Cardiac muscle cell (in vitro differentiated cells and primary cell): ENCODE results near the gene SLC52A1. TPM values are rescaled to one million over a fixed set of nuclear protein-coding genes. Genes with fewer than 3 reads are reported as not detected.

Experiments
- DNase-seq, 2 donors: peaks; one replicate each; pipeline versions ENCODE4 v3.0.0 to v3.0.0-alpha.2; 2010 to 2017; ENCODE audit warnings: low read depth in 1 of 2, low spot score in 1 of 2
- H3K27ac ChIP-seq: fragments of 200-600 bp; sonication (generic); 2 replicates; pipeline ENCODE4 v1.5.1; 2016
- H3K27me3 ChIP-seq: fragments of 200-600 bp; sonication (generic); 2 replicates; pipeline ENCODE4 v1.6.0; 2016; ENCODE audit warnings: control low read depth
- H3K36me3 ChIP-seq: fragments of 200-600 bp; sonication (generic); 2 replicates; pipeline ENCODE4 v1.5.1; 2016; ENCODE audit warnings: control low read depth
- H3K4me1 ChIP-seq: fragments of 200-600 bp; sonication (generic); 2 replicates; pipeline ENCODE4 v1.8.1; 2017; ENCODE audit warnings: low read depth, mild to moderate bottlenecking, mixed run types
- H3K4me3 ChIP-seq: fragments of 200-600 bp; sonication (generic); 2 replicates; pipeline ENCODE4 v1.5.1; 2016; ENCODE audit warnings: mild to moderate bottlenecking
- H3K9me3 ChIP-seq: fragments of 200-600 bp; sonication (generic); 2 replicates; pipeline ENCODE4 v1.5.1; 2017; ENCODE audit warnings: low read depth, mild to moderate bottlenecking, control low read depth
- CTCF ChIP-seq: IDR thresholded peaks from 2 replicates; pipeline ENCODE4 v1.5.1; 2012; ENCODE audit warnings: low read depth, mild to moderate bottlenecking, low read length
- polyA plus RNA-seq: library from polyadenylated mRNA; unstranded; fragments of >200 nt; fragmentation: Nextera tagmentation; extraction: Ambion mirVana; gene quantifications from 2 replicates; pipeline ENCODE4 v1.2.1, GENCODE V29; 2016
- total RNA-seq: library from RNA; depleted of rRNA; stranded (reverse); fragments of >200 nt; gene quantifications from 2 replicates; pipeline ENCODE4 v1.2.3, GENCODE V29; 2016

Gene SLC52A1
- total and polyA plus RNA-seq, 2 experiments from 2014 or later = not detected

- H3K27me3 ChIP-seq = no peaks in the 10 kb centered on the region
- no peak overlapping the region for H3K27ac ChIP-seq
- TF ChIP-seq CTCF = no peak
- peaks cover 57% of the 10 kb centered on the region for H3K36me3 ChIP-seq
- DNase-seq = no peak
- no peaks in the 10 kb centered on the region for H3K9me3 ChIP-seq
- H3K4me1 ChIP-seq = peaks cover 22% of the 10 kb centered on the region
- H3K4me3 ChIP-seq = no peak overlapping the region
Observed at GRCh38 chr17:5002121-5002788, 33.0 kb downstream of the SLC52A1 start.

- H3K27me3 ChIP-seq = no peaks in the 10 kb centered on the region
- H3K27ac ChIP-seq = peak overlapping the region; percentile 87
- no peak for TF ChIP-seq CTCF
- no peaks in the 10 kb centered on the region for H3K9me3 ChIP-seq
- H3K4me3 ChIP-seq = peak overlapping the region; percentile 90
- H3K4me1 ChIP-seq = peaks cover 26% of the 10 kb centered on the region
- peaks cover 39% of the 10 kb centered on the region for H3K36me3 ChIP-seq
- peak; percentile 54 to 60 for DNase-seq
Observed at GRCh38 chr17:5000237-5000639, 35.0 kb downstream of the SLC52A1 start.

- no peaks in the 10 kb centered on the region for H3K9me3 ChIP-seq
- no peak for DNase-seq
- H3K36me3 ChIP-seq = peaks cover 32% of the 10 kb centered on the region
- no peak for TF ChIP-seq CTCF
- peak overlapping the region; percentile 87 for H3K27ac ChIP-seq
- no peaks in the 10 kb centered on the region for H3K27me3 ChIP-seq
- peak overlapping the region; percentile 90 for H3K4me3 ChIP-seq
- H3K4me1 ChIP-seq = peaks cover 26% of the 10 kb centered on the region
Observed at GRCh38 chr17:4999430-5000093, 35.7 kb downstream of the SLC52A1 start.

GRCh38 chr17:4998732-4999429 is 36.3 kb downstream of the SLC52A1 start:
- H3K9me3 ChIP-seq = no peaks in the 10 kb centered on the region
- no peak for DNase-seq
- H3K27me3 ChIP-seq = no peaks in the 10 kb centered on the region
- H3K27ac ChIP-seq = peak overlapping the region; percentile 87
- no peak for TF ChIP-seq CTCF
- peaks cover 26% of the 10 kb centered on the region for H3K4me1 ChIP-seq
- peak overlapping the region; percentile 90 for H3K4me3 ChIP-seq
- H3K36me3 ChIP-seq = peaks cover 26% of the 10 kb centered on the region

GRCh38 chr17:4998027-4998731 is 37.0 kb downstream of the SLC52A1 start:
- Histone ChIP-seq H3K27ac (peak overlapping the region; percentile 87), H3K27me3 (no peaks in the 10 kb centered on the region), H3K4me1 (peaks cover 26% of the 10 kb centered on the region), H3K4me3 (peak overlapping the region; percentile 90), H3K36me3 (peaks cover 19% of the 10 kb centered on the region), H3K9me3 (no peaks in the 10 kb centered on the region)
- TF ChIP-seq CTCF = no peak
- DNase-seq = peak in 1 of 2 donors; percentile 81
